Heart left ventricle (tissue), 13 donors: ENCODE measurements around the gene MPRIP.

Source experiments
- POLR2A ChIP-seq, 2 donors: fragments of 450-650 bp; IDR thresholded peaks; one replicate each; pipeline ENCODE4 v1.6.1; 2017; ENCODE audit warnings: antibody characterized with exemption in 2 of 2, mild to moderate bottlenecking in 2 of 2, moderate library complexity in 2 of 2
- TF ChIP-seq, protein P1 (sequence below), 12 donors: fragments of 200-600 bp; sonication (generic) in 4 of 12; IDR thresholded peaks; one replicate each; pipeline versions ENCODE4 v1.5.0 to v1.8.0; 2018 to 2022; ENCODE audit warnings: antibody characterized with exemption in 12 of 12, mild to moderate bottlenecking in 5 of 12
- donor health status: ischemic (EF 13 %, LVEDD 7.1; RV severe dilation, severe dysfunction).
- donor health status: DM: no; HTN: yes; CAD: no.
- donor health status: DM: no; HTN: no; CAD: no.
- donor health status: ischemic (EF 25% LVEDD 6.9; RV normal size, moderate dysfunction).
- donor health status: ischemic (EF 25% LVEDD 5.7; RV mildly dilated, moderate dysfunction).
- donor health status: ischemic (EF 35%, LVEDD 5.7; RV mildly dilated, moderate dysfunction).
- donor health status: nonischemic (EF 11% LVEDD 7.7; RV severe dilation, severe dysfunction).
- donor health status: DM: yes; HTN: yes; CAD: no.
- donor health status: PGD.
- donor health status: ischemic (EF 29% LVEDD 5.4; RV normal size, mild dysfunction).
- donor health status: nonischemic (EF 23%, LVEDD 6.1; RV moderate dilation, normal function).

DNA sequence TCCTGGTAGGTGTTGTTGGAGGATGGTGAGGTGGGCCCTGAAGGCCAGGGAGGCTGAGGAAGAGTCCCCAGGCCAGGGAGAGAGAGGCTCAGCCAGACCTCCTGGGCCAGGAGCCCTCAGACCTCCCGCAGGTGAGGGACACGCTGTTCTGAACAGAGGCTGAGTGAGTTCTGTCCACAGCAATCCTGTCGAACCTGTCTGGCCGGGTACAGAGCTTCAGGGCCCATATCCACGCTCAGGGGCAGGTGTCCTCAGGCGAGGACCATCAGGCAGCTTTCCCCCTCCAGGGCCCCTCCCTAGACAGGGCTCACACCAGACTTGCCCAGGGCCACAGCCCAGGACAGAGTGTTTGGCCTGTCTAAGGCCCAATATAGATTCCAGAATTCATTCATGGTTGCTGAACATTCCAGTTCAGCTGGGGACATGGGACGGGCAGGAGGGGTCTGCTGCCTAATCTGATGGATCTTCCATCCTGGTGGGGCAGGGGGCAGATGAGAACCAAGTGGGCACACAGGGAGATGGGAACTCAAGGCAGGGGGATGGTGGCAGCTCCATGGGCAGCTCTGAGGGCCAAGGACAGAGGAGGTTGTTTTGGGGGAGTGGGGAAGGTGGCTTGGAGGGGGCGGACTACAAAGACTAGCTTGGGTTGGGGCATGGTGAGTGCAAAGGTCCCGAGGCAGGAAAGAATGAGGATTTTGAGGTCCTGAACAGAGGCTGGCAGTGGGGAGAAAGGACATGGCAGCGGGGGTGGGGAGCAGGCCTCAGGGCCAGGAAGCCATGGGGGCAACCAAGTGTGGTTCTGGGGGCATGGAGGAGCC lies 23.4 kb upstream of the MPRIP start:
- TF ChIP-seq, protein P1, sequence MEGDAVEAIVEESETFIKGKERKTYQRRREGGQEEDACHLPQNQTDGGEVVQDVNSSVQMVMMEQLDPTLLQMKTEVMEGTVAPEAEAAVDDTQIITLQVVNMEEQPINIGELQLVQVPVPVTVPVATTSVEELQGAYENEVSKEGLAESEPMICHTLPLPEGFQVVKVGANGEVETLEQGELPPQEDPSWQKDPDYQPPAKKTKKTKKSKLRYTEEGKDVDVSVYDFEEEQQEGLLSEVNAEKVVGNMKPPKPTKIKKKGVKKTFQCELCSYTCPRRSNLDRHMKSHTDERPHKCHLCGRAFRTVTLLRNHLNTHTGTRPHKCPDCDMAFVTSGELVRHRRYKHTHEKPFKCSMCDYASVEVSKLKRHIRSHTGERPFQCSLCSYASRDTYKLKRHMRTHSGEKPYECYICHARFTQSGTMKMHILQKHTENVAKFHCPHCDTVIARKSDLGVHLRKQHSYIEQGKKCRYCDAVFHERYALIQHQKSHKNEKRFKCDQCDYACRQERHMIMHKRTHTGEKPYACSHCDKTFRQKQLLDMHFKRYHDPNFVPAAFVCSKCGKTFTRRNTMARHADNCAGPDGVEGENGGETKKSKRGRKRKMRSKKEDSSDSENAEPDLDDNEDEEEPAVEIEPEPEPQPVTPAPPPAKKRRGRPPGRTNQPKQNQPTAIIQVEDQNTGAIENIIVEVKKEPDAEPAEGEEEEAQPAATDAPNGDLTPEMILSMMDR (IDR thresholded peaks at IDR 0.05), result no peak
- TF ChIP-seq POLR2A (IDR thresholded peaks at IDR 0.05), result no peak
